Putamen (tissue), 1 donor: ENCODE measurements around the gene ASS1.

ENCODE experiments used
- DNase-seq: peaks from one replicate; pipeline ENCODE4 v3.0.0-alpha.2; 2016; ENCODE audit warnings: low spot score

ASS1 gene

DNA sequence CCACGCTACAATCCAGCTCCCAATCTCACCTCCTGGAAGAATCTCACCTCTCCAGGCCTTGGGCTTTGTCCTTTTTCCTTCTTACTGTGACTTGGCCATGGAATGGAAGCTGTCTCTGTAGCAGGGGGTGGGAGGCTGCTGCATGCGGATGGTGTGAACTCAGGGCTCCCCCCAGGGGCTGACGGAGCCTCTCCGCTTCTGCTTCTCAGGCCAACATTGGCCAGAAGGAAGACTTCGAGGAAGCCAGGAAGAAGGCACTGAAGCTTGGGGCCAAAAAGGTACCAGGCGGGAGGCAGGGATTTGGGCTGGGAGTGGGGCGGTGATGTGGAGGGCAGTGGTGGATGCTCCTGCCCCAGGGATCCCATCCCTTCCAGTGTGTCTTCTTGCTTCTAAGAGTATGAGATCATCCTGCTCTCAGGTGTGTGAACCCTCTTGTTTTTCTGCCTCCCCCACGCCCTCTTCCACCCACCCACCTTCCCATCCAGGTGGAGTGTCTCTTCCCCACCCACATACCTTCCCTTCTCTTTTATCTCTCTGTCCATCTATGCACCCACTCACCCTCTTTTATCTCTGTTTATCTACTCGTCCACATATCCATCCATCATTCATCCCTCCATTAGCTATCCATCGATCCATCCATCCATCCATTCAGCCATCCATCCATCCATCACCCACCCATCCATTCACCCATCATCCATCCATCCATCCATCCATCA lies 9.5 kb downstream of the ASS1 start:
- DNase-seq = no peak

GRCh38 chr9:130454812-130455325 lies 10.1 kb downstream of the ASS1 start:
- DNase-seq = no peak

DNA sequence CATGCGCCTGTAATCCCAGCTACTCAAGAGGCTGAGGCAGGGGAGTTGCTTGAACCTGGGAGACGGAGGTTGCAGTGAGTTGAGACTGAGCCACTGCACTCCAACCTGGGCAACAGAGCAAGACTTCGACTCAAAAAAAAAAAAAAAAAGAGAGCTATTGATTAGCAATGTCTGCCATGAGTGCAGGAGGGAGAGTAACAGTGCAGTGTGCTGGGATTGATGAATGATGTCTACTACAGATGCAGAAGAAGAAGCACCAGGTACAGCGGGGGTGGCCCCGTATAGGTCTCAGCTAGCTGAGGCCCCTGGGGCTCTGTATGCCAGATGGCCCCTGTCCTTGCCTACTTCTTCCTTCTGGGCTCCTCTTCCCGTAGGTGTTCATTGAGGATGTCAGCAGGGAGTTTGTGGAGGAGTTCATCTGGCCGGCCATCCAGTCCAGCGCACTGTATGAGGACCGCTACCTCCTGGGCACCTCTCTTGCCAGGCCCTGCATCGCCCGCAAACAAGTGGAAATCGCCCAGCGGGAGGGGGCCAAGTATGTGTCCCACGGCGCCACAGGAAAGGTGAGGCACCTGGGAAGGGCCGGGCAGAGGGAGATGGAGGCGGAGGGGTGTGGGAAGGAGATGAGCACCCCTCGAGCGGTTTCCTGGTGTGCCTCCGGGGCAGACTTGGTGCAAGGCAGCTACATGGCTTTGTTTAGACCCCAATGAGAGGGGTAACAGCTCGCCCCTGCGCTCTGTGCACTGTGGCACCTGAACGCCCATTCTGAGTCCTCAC lies 13.5 kb downstream of the ASS1 start:
- DNase-seq = no peak

GRCh38 chr9:130458804-130459067 lies 14.0 kb downstream of the ASS1 start:
- no peak for DNase-seq

DNA sequence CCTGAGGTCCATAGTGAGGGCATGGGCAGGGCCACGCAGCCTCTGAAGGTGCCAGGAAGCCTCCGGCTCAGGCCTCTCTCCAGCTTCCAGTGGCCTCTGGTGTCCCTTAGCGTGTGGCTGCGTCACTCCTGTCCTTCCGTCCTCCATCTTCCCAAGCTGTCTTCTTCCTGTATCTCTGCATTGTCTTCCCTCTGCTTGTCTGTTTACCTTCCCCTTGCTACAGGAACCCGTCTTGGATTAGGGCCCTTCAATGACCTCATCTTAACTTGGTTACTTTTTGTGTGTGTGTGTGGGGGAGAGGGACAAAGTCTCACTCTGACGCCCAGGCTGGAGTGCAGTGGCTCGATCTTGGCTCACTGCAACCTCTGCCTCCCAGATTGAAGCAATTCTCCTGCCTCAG lies 14.4 kb downstream of the ASS1 start:
- no peak for DNase-seq

DNA sequence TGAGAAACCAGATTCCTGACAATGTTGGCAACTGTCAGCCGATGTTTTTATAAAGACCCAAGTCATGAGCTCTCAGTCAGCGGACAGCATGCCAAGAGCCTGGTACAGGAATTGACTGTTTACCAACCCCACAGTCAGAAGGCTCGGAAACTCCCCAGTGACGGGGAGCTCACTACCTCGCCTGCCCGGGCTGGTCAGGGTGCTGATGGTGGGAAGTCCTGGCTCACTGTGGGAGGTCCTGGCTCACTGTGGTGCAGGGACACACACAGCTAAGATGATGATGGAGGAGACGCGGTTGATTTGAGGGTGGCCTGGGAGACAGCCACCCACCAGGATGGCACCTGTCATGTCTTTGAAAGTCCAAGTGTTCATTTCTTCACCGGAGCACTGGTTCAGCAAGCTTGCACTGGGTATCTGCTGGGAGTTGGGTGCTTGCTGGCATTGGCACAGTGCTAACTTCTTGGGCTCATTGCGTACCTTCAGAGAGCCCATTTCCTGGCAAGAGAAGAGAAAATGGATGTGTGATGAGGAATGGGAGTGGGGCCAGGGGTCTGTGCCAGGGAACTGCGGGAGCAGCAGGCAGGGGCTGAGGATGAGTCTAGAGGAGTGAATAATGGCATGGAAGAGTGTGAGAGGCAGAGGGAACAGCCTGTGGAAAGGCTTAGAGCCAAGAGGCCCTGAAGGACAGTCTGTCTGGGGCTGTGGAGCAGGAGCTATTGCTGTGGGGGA lies 15.3 kb downstream of the ASS1 start:
- no peak for DNase-seq

- DNase-seq = peak; percentile 34
Measured at GRCh38 chr9:130461218-130461630, 16.5 kb downstream of the ASS1 start.

DNA sequence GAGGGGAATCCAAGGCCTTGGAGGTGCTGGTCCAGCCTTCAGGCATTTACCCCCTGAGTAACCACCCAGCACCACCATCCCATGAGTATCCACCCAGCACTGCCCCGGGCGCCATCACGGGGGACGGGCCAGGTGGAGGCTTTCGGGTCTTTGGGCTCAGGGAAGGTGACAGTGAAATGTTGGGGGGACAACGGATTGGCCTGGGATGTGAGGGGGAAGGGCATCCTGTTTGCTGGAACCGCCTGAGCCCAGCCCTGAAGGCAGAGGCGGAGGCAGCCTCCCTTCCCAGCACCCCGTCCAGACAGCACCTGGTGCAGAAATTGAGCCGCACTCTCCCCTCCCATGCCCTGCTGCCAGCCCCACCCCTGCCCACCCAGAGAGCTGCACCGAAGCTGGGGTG lies 17.0 kb downstream of the ASS1 start:
- no peak for DNase-seq

DNA sequence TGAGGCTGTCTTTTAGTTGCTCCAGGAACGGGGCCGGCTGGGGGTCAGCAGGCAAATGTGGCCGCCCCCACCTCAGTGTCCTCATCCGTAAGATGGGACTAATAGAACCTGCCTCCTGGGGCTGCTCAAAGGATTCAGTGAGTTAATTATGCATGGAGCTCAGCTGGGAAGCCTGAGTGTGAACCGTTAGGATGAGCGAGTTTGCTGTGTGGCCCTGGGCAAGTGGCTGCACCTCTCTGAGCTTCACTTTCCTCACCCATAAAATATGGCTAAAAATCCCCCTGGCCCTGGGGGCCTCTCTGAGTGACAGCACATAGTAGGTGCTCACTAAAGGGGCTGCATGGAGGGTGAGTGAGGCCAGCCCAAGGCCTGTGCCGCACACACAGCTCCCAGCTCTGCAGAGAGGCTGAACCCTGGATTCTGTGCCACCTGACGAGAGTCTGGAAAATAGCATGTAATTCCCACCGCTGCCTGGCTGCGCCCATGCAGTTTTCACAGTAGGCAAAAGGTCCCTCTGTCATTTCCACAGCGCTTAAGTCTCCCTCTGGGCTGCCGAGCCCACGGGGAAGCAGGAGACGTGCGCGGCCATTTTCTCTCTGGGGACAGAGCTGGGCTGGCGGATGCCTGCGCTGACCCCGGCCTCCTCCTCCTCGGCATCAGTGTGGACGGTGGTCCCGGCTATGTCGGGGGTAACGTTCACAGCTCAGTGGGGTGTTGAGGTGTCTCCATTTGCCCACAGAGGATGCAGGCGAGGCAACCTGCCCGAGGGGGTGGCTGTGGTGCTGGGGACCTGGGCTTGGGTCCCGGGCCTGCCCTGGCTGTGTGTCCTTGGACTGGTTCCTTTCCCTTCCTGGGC lies 18.2 kb downstream of the ASS1 start:
- DNase-seq = no peak

DNA sequence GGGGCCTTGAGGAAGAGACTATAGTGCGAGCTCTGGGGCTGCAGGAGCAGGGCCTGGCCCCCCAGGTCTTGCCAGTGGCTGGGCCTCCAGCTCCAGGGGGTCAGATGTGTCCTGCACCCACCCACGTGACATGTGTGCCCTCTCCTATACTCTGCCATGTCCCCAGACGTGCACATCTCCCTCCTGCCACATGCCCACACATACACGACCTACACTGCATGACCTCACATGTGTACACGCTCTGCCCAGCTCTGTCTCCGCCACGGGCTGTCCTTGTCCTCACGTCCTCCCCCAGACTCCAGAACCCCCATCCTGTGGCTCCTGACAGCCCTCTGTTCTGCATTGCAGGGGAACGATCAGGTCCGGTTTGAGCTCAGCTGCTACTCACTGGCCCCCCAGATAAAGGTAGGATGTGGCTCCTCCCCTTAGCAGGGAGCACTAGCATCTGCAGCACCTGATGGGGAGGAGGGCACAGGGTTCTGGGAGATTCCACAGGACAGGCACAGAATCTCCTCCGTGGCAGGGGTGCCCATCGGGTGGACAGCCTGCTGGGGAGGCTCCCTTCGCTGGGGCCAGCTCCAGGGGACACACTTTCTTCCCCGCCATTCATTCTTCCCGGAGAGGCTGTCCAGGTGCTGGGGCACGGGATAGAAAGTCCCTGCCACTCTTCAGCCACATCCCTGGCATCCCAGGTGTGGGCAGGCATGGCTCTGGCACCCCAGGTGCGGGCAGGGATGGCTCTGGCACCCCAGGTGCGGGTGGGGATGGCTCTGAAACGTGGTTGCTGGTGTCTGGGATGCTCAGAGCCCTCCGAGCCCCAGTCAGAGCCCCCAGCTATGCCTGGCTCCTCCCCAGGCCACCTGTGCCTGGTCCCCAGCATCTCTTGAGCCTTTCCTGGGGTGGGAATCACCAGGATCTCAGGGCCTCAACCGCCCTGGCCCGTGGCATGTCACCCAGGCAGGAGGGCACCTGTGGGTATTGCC lies 19.3 kb downstream of the ASS1 start:
- no peak for DNase-seq

DNA sequence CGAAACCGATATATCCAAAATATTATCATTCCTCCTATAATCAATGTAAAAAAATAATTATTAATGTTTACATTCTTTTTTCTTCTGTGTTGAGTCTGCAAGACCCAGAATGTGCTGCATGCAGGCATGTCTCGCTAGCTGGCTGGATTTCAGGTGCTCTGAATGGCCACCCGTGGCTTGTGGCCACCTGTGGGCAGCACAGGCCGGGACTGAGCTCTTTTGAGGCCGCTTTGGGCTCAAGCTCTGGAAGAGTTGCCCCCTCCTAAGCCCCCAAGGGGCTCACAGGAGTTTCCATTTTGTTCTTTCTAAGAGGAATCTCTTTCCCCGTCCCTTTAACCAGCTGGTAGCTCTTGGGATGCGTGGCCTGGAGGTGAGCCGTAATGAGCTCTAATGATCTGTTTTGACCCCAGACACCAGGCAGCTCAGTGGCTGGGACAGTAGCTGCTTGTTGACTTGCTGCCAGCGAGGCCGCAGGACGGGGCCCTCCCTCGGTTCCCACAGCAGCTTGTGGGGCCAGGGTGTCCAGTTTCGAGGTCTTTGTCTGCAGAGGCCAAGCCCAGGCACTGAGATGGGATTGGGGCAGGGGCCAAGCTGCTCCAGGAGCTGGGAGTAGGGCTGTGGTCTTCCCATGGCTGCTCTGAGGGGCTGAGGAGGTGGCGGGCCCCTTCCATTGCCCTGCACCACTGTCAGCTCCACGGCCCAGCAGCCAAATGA lies 20.8 kb downstream of the ASS1 start:
- no peak for DNase-seq

DNA sequence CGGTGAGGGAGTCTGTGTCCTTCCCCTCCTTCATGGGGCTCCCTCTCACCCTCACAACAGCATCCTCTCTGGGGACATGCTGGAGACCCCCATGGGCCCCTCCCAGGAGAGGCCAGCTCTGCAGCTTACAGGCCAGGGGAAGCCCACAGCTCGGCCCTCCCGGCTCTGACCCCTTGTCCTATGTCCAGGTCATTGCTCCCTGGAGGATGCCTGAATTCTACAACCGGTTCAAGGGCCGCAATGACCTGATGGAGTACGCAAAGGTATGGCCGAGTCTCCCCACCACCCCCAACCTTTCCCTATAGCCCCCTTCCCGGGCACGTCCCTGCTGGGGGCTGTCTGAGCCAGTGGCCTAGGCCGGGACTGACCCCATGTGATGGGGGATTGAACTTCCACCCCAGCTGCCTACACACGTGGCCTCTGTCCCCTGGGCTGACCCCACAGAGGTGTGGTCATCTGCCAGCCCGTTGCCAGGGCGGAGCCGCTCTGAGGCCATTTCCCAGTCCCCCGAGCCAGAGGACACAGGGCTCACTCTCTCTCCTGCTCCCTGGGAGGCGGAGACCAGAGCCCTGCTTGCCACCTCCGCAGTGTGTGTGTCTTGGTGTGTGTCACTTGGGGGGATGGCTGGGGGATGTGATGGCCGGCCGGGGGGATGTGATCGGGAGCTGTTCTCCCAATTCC lies 21.9 kb downstream of the ASS1 start:
- DNase-seq = no peak

DNA sequence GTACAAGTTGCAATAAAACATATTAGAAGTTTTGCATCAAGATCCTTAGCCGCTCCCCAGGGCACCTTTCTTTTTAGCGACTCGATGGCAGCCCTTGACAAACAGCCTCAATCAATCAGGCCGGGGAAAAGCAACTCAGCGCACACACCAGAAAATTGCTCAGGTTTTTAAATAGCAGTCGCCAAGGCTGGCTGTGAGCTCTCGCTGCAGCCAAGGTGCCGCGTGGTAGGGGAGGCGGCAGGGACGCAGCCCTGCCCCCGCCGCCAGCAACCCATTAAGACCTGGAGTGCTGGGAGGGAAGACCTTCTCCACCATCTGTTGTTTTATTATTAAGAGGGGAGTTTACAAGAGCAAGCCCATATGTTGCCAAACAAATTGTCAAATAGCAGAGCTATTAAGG lies 22.6 kb downstream of the ASS1 start:
- DNase-seq = no peak

- no peak for DNase-seq
Measured at GRCh38 chr9:130468566-130468965, 23.8 kb downstream of the ASS1 start.

DNA sequence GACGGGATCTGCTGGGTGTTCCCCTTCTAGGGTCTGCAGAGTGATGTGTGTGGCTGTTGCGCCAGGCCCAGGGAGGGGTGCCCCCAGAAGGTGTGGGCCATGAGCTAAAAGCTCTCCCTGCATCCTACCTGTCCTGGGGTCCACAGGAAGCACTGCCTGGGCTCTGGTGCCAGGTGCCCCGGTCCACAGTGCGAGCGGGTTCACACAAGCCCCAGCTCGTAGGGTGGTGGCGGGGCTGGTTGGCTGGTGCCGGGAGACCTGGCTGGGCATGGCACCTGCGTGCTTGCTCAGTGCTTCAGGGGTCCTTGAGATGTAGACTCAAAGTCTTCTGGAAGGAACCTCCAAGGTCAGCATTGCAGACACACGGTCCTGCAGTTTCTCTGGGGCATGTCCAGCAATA lies 25.5 kb downstream of the ASS1 start:
- DNase-seq = no peak

DNA sequence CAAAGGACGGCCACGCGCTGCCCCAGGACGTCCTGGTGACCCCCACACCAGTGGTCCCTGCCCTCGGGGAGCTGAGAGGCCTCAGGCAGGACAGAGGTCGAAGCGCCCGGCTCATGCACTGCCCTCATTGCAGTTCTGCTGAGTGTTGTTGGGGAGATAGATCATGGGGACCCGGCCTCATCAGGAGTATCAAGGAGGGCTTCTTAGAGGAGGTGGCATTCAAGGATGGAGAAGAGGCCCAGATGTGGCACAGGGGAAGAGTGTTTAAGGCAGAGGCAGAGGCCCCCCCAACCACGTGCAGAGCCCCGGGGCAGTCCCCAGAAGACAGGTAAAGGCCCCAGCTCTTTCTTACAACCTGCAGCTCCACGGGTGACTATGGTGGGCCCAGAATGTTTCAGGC lies 26.2 kb downstream of the ASS1 start:
- DNase-seq = no peak

GRCh38 chr9:130471411-130472183 lies 26.8 kb downstream of the ASS1 start:
- no peak for DNase-seq

- no peak for DNase-seq
Measured at GRCh38 chr9:130472184-130472705, 27.5 kb downstream of the ASS1 start.

DNA sequence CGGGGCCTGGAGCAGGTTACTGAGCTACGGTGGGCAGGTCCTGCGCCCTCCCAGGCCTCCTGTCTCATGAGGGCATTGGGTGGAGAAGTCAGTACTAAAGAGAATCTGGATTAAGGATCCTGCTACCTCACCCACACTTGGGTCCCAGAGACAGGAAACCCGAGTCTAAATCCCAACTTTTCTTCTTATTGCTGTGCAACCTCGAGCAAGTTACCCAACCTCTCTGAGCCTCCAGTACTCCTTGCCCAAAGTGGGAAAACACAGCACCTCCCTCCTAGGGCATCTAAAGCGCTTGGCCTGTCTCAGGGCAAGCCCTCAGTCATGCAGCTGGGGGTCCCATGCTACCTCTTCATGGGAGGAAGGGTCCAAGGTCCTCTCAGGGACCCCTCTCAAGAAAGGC lies 28.2 kb downstream of the ASS1 start:
- no peak for DNase-seq
